Brain microvascular endothelial cell (primary cell): ENCODE data around the gene HIVEP1.

Experiments used
- DNase-seq: peaks from one replicate; pipeline ENCODE4 v3.0.0-alpha.2; 2020
- H3K27ac ChIP-seq: fragments of 250-450 bp; sonication (Bioruptor Pico); 2 replicates; pipeline ENCODE4 v1.5.1; 2020; ENCODE audit warnings: mild to moderate bottlenecking, moderate library complexity
- H3K27me3 ChIP-seq: fragments of 250-450 bp; sonication (Bioruptor Pico); replicated peaks from 2 replicates; pipeline ENCODE4 v1.5.1; 2020; ENCODE audit warnings: mild to moderate bottlenecking
- H3K36me3 ChIP-seq: fragments of 250-450 bp; sonication (Bioruptor Pico); replicated peaks from 2 replicates; pipeline ENCODE4 v1.5.1; 2020; ENCODE audit warnings: mild to moderate bottlenecking
- H3K4me3 ChIP-seq: 2 replicates; pipeline ENCODE4 v1.5.1; 2011; ENCODE audit warnings: low read depth, mild to moderate bottlenecking, control low read depth, low read length, moderate library complexity
- in situ Hi-C: cut with HindIII; loops from 2 replicates; pipeline ENCODE4 v1.10.0; 2017; ENCODE audit warnings: low sequenced_read_pairs, low pct_ligation_motif_present
- TF ChIP-seq, protein P1 (sequence below): IDR thresholded peaks from 2 replicates; pipeline ENCODE4 v1.5.1; 2011; ENCODE audit warnings: low read depth, mild to moderate bottlenecking, moderate library complexity, low read length, control low read depth, inconsistent platforms; ENCODE audit errors: missing control alignments

HIVEP1 gene

DNA sequence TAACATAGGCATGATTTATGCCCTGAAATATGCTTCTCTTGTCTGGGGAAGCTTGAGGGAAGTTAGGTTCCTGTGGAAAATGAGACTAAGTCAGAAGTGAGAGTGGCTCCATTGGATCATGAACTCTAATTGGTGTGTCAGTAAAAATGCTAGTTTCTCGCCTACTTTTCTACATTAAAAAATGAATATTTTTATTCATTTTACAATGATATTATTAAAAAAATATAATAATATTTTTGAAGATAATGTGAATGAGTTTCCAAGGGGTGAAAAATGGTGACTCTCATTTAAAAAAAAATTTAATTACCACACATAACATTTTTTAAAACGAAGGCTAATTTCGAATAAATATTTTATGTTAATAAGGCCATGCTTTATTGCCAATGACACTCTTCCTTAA is 84.2 kb downstream of the HIVEP1 start:
- H3K4me3 ChIP-seq: no peak overlapping the region
- no peak overlapping the region for H3K27ac ChIP-seq
- TF ChIP-seq, protein P1, sequence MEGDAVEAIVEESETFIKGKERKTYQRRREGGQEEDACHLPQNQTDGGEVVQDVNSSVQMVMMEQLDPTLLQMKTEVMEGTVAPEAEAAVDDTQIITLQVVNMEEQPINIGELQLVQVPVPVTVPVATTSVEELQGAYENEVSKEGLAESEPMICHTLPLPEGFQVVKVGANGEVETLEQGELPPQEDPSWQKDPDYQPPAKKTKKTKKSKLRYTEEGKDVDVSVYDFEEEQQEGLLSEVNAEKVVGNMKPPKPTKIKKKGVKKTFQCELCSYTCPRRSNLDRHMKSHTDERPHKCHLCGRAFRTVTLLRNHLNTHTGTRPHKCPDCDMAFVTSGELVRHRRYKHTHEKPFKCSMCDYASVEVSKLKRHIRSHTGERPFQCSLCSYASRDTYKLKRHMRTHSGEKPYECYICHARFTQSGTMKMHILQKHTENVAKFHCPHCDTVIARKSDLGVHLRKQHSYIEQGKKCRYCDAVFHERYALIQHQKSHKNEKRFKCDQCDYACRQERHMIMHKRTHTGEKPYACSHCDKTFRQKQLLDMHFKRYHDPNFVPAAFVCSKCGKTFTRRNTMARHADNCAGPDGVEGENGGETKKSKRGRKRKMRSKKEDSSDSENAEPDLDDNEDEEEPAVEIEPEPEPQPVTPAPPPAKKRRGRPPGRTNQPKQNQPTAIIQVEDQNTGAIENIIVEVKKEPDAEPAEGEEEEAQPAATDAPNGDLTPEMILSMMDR: no peak
- no peaks in the 10 kb centered on the region for H3K27me3 ChIP-seq
- no peak for DNase-seq
- H3K36me3 ChIP-seq: no peaks in the 10 kb centered on the region
- in situ Hi-C loops: no loop called here

DNA sequence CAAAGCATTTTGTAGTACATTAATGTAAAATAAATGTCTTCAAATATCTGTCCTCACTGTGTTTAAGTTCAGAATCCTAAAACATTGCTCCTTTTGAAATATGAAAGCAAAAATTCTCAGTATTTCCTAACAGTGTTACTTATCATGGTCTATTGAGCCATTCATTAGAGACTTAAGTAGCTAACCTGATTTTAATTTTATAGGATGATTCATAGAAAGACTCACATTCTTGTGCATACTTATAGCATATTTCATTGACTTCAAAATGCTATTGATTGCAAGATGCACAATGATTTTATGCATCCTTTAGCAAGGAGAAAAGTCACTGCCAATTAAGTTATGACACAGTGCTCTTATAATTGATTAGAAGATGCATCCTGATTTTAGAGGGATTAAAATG is 85.7 kb downstream of the HIVEP1 start:
- H3K4me3 ChIP-seq: no peak overlapping the region
- no peak for DNase-seq
- H3K27ac ChIP-seq: no peak overlapping the region
- H3K27me3 ChIP-seq: no peaks in the 10 kb centered on the region
- no peaks in the 10 kb centered on the region for H3K36me3 ChIP-seq
- in situ Hi-C loops: no loop called here
- TF ChIP-seq, protein P1: no peak

DNA sequence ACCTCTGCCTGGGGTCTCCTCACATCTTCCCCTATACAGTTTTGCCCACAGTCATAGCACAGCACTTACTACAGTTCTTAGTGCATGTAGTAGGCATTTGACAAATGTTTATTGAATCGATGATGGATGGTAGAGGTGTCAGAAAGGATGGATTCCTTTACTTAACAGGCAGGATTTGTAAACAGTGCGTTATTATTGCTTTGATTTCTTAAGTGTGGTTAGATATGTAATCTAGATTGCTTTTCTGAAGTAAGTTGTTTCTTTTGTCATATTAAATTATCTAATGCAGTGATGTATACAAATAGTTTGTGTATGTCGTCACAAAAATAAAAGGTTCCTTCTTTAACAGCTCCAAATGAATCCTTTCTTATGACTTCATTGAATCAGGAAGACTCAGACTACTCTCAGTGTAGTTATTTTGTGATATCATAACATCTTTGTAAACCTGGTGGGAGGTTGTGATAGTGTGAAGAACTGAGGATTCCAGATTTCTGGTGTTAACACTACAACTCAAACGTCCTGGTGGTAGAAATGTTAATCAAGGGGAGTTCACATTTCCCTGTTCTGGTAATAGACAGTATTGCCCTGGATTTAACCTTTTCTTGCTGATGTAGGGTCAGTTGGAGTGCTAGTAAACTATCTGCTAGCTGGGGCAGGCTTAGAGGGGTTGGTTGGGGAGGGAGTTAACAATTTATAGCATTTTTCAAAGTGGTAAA is 87.7 kb downstream of the HIVEP1 start:
- in situ Hi-C loops: no loop called here
- no peak overlapping the region for H3K4me3 ChIP-seq
- no peaks in the 10 kb centered on the region for H3K27me3 ChIP-seq
- DNase-seq: no peak
- no peaks in the 10 kb centered on the region for H3K36me3 ChIP-seq
- TF ChIP-seq, protein P1: no peak
- no peak overlapping the region for H3K27ac ChIP-seq

DNA sequence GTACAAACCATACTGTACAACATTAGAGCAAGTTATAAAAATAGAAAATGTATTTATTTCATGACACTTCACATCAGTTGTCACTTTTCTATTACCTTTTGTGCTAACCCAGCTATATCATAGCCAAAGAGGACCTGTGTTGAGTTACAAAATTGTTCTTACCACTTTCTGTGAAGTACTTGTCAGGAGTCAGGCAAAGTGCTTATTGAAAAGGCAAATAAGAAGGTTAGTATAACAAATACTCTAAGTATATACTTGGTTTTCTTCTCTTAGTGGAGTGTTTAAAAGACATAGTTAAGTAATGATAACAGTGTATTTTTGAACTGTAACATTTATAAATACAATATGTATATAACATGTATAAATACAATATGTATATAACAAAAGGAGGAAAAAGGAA is 88.9 kb downstream of the HIVEP1 start:
- Histone ChIP-seq H3K36me3 (no peaks in the 10 kb centered on the region), H3K27ac (no peak overlapping the region), H3K4me3 (no peak overlapping the region), H3K27me3 (no peaks in the 10 kb centered on the region)
- TF ChIP-seq, protein P1: no peak
- in situ Hi-C loops: no loop called here
- DNase-seq: no peak

DNA sequence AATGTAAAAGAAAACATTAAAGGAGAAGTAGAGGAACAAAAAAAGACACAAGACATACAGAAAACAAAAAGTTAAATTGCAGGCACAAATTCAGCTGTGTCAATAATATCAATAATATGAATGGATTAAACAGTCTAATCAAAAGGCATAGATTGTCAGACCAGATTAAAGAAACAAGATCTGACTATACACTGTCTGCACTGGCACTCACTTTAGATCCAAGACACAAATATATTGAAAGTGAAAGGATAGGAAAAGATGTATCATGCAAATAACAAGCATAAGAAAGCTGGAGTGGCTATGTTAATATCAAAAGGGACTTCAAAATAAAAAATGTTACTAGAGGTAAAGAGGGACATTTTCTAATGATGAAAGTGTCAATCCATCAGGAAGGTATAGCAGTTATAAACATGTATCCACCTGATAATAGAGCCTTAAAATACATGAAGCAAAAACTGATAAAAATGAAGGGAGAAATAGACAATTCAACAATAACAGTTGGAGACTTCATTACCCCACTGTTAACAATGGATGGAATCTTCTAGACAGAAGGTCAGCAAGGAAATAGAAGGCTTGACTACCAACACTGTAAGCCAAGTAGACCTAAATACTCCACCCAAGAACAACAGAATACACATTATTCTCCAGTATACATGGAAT is 89.7 kb downstream of the HIVEP1 start:
- DNase-seq: no peak
- H3K36me3 ChIP-seq: no peaks in the 10 kb centered on the region
- no peak overlapping the region for H3K27ac ChIP-seq
- TF ChIP-seq, protein P1: no peak
- H3K4me3 ChIP-seq: no peak overlapping the region
- H3K27me3 ChIP-seq: no peaks in the 10 kb centered on the region
- in situ Hi-C loops: no loop called here
